IMR-90 (cell line): ENCODE data around the gene GTPBP6. TPM values are rescaled to one million over a fixed set of nuclear protein-coding genes. Genes with fewer than 3 reads are reported as not detected.

ENCODE experiments used
- ATAC-seq: fragments of 200-7000 bp; cut with Tn5 transposase; 2 replicates; pipeline ENCODE4 v1.9.1; 2020; ENCODE audit warnings: low read depth, mild to moderate bottlenecking, moderate library complexity
- BruUV-seq: library from RNA; stranded (reverse); fragments of 400-500 nt; replicated peaks from 2 replicates; lab custom pipeline; 2021; lab: Mats Ljungman, UMichigan
- CTCF ChIA-PET: fragments of 300-600 bp; formaldehyde crosslinking; extraction: SDS; loops from one replicate; lab custom pipeline; 2021; ENCODE audit warnings: antibody characterized with exemption; lab: Yijun Ruan, JAX
- POLR2A ChIA-PET: fragments of 300-600 bp; sonication (Branson Sonifier 250); formaldehyde crosslinking; loops from one replicate; lab custom pipeline; 2022; ENCODE audit warnings: antibody characterized with exemption; ENCODE audit not compliant: unreplicated experiment; lab: Charles Lee
- DNase-seq: peaks from one replicate; pipeline ENCODE4 v3.0.0; 2013
- H2AFZ ChIP-seq: replicated peaks from 2 replicates; pipeline ENCODE3; 2013; ENCODE audit warnings: low read length, mild to moderate bottlenecking; ENCODE audit not compliant: poor library complexity
- H2AK5ac ChIP-seq: 2 replicates; pipeline ENCODE4 v1.6.1; 2013; ENCODE audit warnings: low read depth, low read length, inconsistent platforms
- H2AK9ac ChIP-seq: replicated peaks from 2 replicates; pipeline ENCODE3; 2013; ENCODE audit warnings: mild to moderate bottlenecking, low read depth, low read length, moderate library complexity; ENCODE audit not compliant: poor library complexity
- H2BK120ac ChIP-seq: 2 replicates; pipeline ENCODE4 v1.6.1; 2013; ENCODE audit warnings: low read depth, low read length, inconsistent platforms
- H2BK15ac ChIP-seq: 3 replicates; pipeline ENCODE4 v1.6.1; 2013; ENCODE audit warnings: low read depth, low read length, inconsistent platforms
- H2BK20ac ChIP-seq: 2 replicates; pipeline ENCODE4 v1.6.1; 2013; ENCODE audit warnings: low read depth, mild to moderate bottlenecking, inconsistent platforms, low read length, moderate library complexity
- H2BK5ac ChIP-seq: 2 replicates; pipeline ENCODE4 v1.6.1; 2013; ENCODE audit warnings: mild to moderate bottlenecking, low read depth, low read length, inconsistent platforms; ENCODE audit not compliant: poor library complexity, severe bottlenecking
- H3K14ac ChIP-seq: replicated peaks from 2 replicates; pipeline ENCODE4 v1.6.1; 2013; ENCODE audit warnings: low read depth, low read length, inconsistent platforms
- H3K18ac ChIP-seq: 2 replicates; pipeline ENCODE4 v1.6.1; 2013; ENCODE audit warnings: low read depth, low read length, control low read depth
- H3K23ac ChIP-seq: 2 replicates; pipeline ENCODE4 v1.6.1; 2013; ENCODE audit warnings: low read depth, low read length, inconsistent platforms
- H3K27ac ChIP-seq: 2 replicates; pipeline ENCODE4 v1.5.1; 2013; ENCODE audit warnings: mild to moderate bottlenecking, control low read depth, low read length; ENCODE audit not compliant: insufficient read depth
- H3K27me3 ChIP-seq: 2 replicates; pipeline ENCODE4 v1.6.1; 2013; ENCODE audit warnings: low read length; ENCODE audit not compliant: control insufficient read depth, insufficient read depth
- H3K36me3 ChIP-seq: 2 replicates; pipeline ENCODE4 v1.6.1; 2013; ENCODE audit warnings: low read length, mixed read lengths; ENCODE audit not compliant: control insufficient read depth, insufficient read depth
- H3K4ac ChIP-seq: 2 replicates; pipeline ENCODE4 v1.6.1; 2013; ENCODE audit warnings: low read depth, low read length, inconsistent platforms
- H3K4me1 ChIP-seq: 2 replicates; pipeline ENCODE4 v1.6.1; 2013; ENCODE audit warnings: low read length, mixed read lengths; ENCODE audit not compliant: control insufficient read depth, insufficient read depth
- H3K4me2 ChIP-seq: 2 replicates; pipeline ENCODE4 v1.6.1; 2013; ENCODE audit warnings: low read depth, mild to moderate bottlenecking, control low read depth, low read length, moderate library complexity
- H3K4me3 ChIP-seq: 2 replicates; pipeline ENCODE4 v1.5.1; 2013; ENCODE audit warnings: low read depth, mild to moderate bottlenecking, control low read depth, low read length, moderate library complexity; ENCODE audit not compliant: insufficient read depth
- H3K56ac ChIP-seq: 2 replicates; pipeline ENCODE4 v1.6.1; 2013; ENCODE audit warnings: low read length, inconsistent platforms; ENCODE audit not compliant: insufficient read depth; ENCODE audit errors: extremely low read depth
- H3K79me1 ChIP-seq, 2 experiments: 2 replicates each; pipeline ENCODE4 v1.6.1; 2013; ENCODE audit warnings: low read length in 2 of 2, inconsistent platforms in 1 of 2, low read depth in 1 of 2
- H3K9ac ChIP-seq: 2 replicates; pipeline ENCODE4 v1.6.1; 2013; ENCODE audit warnings: low read depth, low read length, control low read depth
- H3K9me1 ChIP-seq: 2 replicates; pipeline ENCODE4 v1.6.1; 2013; ENCODE audit warnings: low read length, inconsistent platforms; ENCODE audit not compliant: insufficient read depth
- H3K9me3 ChIP-seq: 2 replicates; pipeline ENCODE4 v1.6.1; 2013; ENCODE audit warnings: low read length; ENCODE audit not compliant: control insufficient read depth, insufficient read depth
- H4K20me1 ChIP-seq: 2 replicates; pipeline ENCODE4 v1.6.1; 2013; ENCODE audit warnings: low read length, inconsistent platforms; ENCODE audit not compliant: insufficient read depth
- H4K5ac ChIP-seq: 2 replicates; pipeline ENCODE4 v1.6.1; 2013; ENCODE audit warnings: mild to moderate bottlenecking, low read depth, low read length, control low read depth
- H4K8ac ChIP-seq, 2 experiments: 2 replicates each; pipeline ENCODE4 v1.6.1; 2013; ENCODE audit warnings: low read depth in 2 of 2, low read length in 2 of 2, control low read depth in 1 of 2, inconsistent platforms in 1 of 2
- H4K91ac ChIP-seq: 2 replicates; pipeline ENCODE4 v1.6.1; 2013; ENCODE audit warnings: low read depth, low read length, inconsistent platforms; ENCODE audit not compliant: insufficient read depth
- BHLHE40 ChIP-seq: fragments of 150-350 bp; IDR thresholded peaks from 2 replicates; pipeline ENCODE4 v1.6.1; 2016; ENCODE audit warnings: mild to moderate bottlenecking, low read depth, low read length
- CEBPB ChIP-seq: IDR thresholded peaks from 2 replicates; pipeline ENCODE4 v1.6.1; 2012; ENCODE audit warnings: low read depth, low read length, improper control_type of control experiment
- CHD1 ChIP-seq: IDR thresholded peaks from 2 replicates; pipeline ENCODE4 v1.6.1; 2012; ENCODE audit warnings: low read depth, low read length, improper control_type of control experiment
- FOS ChIP-seq: fragments of 150-350 bp; IDR thresholded peaks from 2 replicates; pipeline ENCODE4 v1.6.1; 2016; ENCODE audit warnings: low read depth, low read length
- MAFK ChIP-seq: IDR thresholded peaks from 2 replicates; pipeline ENCODE4 v1.6.1; 2012; ENCODE audit warnings: low read depth, low read length, improper control_type of control experiment
- MAZ ChIP-seq: IDR thresholded peaks from 2 replicates; pipeline ENCODE4 v1.6.1; 2012; ENCODE audit warnings: low read depth, mild to moderate bottlenecking, low read length, improper control_type of control experiment, moderate library complexity, borderline replicate concordance
- MXI1 ChIP-seq: IDR thresholded peaks from 2 replicates; pipeline ENCODE4 v1.6.1; 2012; ENCODE audit warnings: low read depth, mild to moderate bottlenecking, low read length, moderate library complexity, borderline replicate concordance
- NFE2L2 ChIP-seq: fragments of 150-350 bp; IDR thresholded peaks from 2 replicates; pipeline ENCODE4 v1.6.1; 2016; ENCODE audit warnings: low read depth, mild to moderate bottlenecking, low read length
- POLR2A ChIP-seq: IDR thresholded peaks from 2 replicates; pipeline ENCODE4 v1.6.1; 2012; ENCODE audit warnings: mild to moderate bottlenecking, low read depth, low read length
- RAD21 ChIP-seq: IDR thresholded peaks from 2 replicates; pipeline ENCODE4 v1.6.1; 2012; ENCODE audit warnings: low read length, improper control_type of control experiment
- RCOR1 ChIP-seq: IDR thresholded peaks from 2 replicates; pipeline ENCODE4 v1.6.1; 2012; ENCODE audit warnings: mild to moderate bottlenecking, low read length, improper control_type of control experiment; ENCODE audit not compliant: insufficient replicate concordance
- RFX5 ChIP-seq: IDR thresholded peaks from 2 replicates; pipeline ENCODE4 v1.8.0; 2012; ENCODE audit warnings: low read depth, mild to moderate bottlenecking, low read length, moderate library complexity
- SMC3 ChIP-seq: fragments of 150-350 bp; IDR thresholded peaks from 2 replicates; pipeline ENCODE4 v1.6.1; 2016; ENCODE audit warnings: low read depth, mild to moderate bottlenecking, antibody characterized with exemption, low read length, moderate library complexity
- WGBS, 2 experiments: methylation state at CpG; one replicate each; pipeline versions ENCODE4 v1.1.5 to v1.1.7; 2013; ENCODE audit warnings: missing lambda C conversion rate in 2 of 2; ENCODE audit not compliant: insufficient read length in 1 of 2; ENCODE audit errors: extremely low coverage in 2 of 2; 5-methylcytosine and 5-hydroxymethylcytosine counted together
- dilution Hi-C: fragments of 300-500 bp; cut with HindIII; formaldehyde crosslinking; loops from one replicate; pipeline ENCODE4 v1.14.3; 2018; ENCODE audit warnings: low sequenced_read_pairs; ENCODE audit not compliant: unreplicated experiment
- in situ Hi-C: fragments of 300-500 bp; cut with MboI; formaldehyde crosslinking; loops from 3 replicates; pipeline ENCODE4 v1.14.3; 2019; ENCODE audit warnings: low sequenced_read_pairs, inconsistent platforms, mixed read lengths
- intact Hi-C: fragments of 100-400 bp; cut with micrococcal nuclease; formaldehyde crosslinking; loops from 2 replicates; pipeline ENCODE4 v1.10.0; 2022
- polyA plus RNA-seq, 3 experiments: library from polyadenylated mRNA; depleted of rRNA; stranded (reverse); fragments of >200 nt; gene quantifications; 2 replicates each; pipeline ENCODE4 v1.2.3, GENCODE V29; 2012; ENCODE audit warnings: low replicate concordance in 1 of 3
- total RNA-seq: library from RNA; depleted of rRNA; stranded (reverse); fragments of >200 nt; gene quantifications from 2 replicates; pipeline ENCODE4 v1.2.3, GENCODE V29; 2012
- TF ChIP-seq, protein P1 (sequence below): fragments of 150-350 bp; IDR thresholded peaks from 2 replicates; pipeline ENCODE4 v1.6.1; 2017; ENCODE audit warnings: mild to moderate bottlenecking, antibody characterized with exemption, low read length, low read depth
- TF ChIP-seq, protein P2 (sequence below): fragments of 150-350 bp; IDR thresholded peaks from 2 replicates; pipeline ENCODE4 v1.6.1; 2016; ENCODE audit warnings: low read depth, mild to moderate bottlenecking, low read length, moderate library complexity, borderline replicate concordance
- TF ChIP-seq, protein P3 (sequence below): conservative IDR thresholded peaks from 2 replicates; pipeline ENCODE4 v1.5.1; 2012; ENCODE audit warnings: mild to moderate bottlenecking, low read depth, low read length, improper control_type of control experiment

The GTPBP6 gene
- total and polyA plus RNA-seq, 2 of the 4 experiments (the other 2 are of a cell fraction): 24.0 to 31.6 TPM

DNA sequence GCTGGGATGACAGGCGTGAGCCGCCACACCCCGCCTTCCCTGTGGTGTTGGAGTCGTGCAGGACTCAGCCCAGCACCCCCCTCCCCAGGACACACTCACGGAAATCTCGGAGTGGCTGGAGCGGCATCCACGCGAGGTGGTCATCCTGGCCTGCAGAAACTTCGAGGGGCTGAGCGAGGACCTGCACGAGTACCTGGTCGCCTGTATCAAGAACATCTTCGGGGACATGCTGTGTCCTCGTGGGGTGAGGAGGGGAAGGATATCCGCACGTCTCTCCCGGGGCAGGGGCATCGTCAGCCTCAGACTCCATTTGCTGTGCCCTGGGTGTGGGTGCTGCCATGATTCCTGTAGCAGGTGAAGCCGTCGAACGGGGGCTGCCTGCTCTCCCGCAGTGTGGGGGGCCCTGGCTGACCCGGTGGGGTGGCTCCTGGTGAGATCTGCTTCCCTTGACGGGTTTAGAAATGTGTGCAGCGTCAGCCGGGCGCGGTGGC lies 27.1 kb downstream of the GTPBP6 start:
- Histone ChIP-seq H3K9me3 (0 out of 2 replicates have a peak, but pooled peaks cover 3% of the 10 kb centered on the region), H3K18ac (no peak overlapping the region), H2AFZ (no peak overlapping the region), H3K27ac (no peak overlapping the region), H2BK20ac (no peak overlapping the region), H2BK5ac (no peak overlapping the region), H3K4me3 (no peak overlapping the region), H3K23ac (no peak overlapping the region), H2AK5ac (no peak overlapping the region), H3K14ac (no peak overlapping the region), H2AK9ac (no peak overlapping the region), H4K5ac (no peak overlapping the region), H4K20me1 (no peaks in the 10 kb centered on the region), H3K9me1 (no peaks in the 10 kb centered on the region), H3K4me2 (no peak overlapping the region), H3K4me1 (no peaks in the 10 kb centered on the region), H3K27me3 (no peaks in the 10 kb centered on the region), H2BK120ac (no peak overlapping the region), H3K9ac (no peak overlapping the region), H3K4ac (no peak overlapping the region), H3K36me3 (peaks cover 50% of the 10 kb centered on the region), H3K79me1 (peaks cover 3 to 9% of the 10 kb centered on the region in 2 experiments; a peak in 2 of 4 replicates), H2BK15ac (no peak overlapping the region), H4K8ac (no peak overlapping the region), H4K91ac (no peak overlapping the region), H3K56ac (no peak overlapping the region)
- intact Hi-C loops (no loop called here), in situ Hi-C loops (no loop called here), dilution Hi-C loops (no loop called here)
- no peak for ATAC-seq
- no peak for DNase-seq
- POLR2A ChIA-PET: no interaction called here
- CTCF ChIA-PET: no interaction called here
- TF ChIP-seq MAZ (no peak), RAD21 (no peak), MAFK (no peak), CEBPB (no peak), FOS (no peak), SMC3 (no peak), MXI1 (no peak), BHLHE40 (no peak), POLR2A (no peak), RCOR1 (no peak), RFX5 (no peak), CHD1 (no peak), NFE2L2 (no peak)
- TF ChIP-seq, protein P1, sequence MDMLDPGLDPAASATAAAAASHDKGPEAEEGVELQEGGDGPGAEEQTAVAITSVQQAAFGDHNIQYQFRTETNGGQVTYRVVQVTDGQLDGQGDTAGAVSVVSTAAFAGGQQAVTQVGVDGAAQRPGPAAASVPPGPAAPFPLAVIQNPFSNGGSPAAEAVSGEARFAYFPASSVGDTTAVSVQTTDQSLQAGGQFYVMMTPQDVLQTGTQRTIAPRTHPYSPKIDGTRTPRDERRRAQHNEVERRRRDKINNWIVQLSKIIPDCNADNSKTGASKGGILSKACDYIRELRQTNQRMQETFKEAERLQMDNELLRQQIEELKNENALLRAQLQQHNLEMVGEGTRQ: no peak
- TF ChIP-seq, protein P2, sequence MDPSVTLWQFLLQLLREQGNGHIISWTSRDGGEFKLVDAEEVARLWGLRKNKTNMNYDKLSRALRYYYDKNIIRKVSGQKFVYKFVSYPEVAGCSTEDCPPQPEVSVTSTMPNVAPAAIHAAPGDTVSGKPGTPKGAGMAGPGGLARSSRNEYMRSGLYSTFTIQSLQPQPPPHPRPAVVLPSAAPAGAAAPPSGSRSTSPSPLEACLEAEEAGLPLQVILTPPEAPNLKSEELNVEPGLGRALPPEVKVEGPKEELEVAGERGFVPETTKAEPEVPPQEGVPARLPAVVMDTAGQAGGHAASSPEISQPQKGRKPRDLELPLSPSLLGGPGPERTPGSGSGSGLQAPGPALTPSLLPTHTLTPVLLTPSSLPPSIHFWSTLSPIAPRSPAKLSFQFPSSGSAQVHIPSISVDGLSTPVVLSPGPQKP: no peak
- TF ChIP-seq, protein P3, sequence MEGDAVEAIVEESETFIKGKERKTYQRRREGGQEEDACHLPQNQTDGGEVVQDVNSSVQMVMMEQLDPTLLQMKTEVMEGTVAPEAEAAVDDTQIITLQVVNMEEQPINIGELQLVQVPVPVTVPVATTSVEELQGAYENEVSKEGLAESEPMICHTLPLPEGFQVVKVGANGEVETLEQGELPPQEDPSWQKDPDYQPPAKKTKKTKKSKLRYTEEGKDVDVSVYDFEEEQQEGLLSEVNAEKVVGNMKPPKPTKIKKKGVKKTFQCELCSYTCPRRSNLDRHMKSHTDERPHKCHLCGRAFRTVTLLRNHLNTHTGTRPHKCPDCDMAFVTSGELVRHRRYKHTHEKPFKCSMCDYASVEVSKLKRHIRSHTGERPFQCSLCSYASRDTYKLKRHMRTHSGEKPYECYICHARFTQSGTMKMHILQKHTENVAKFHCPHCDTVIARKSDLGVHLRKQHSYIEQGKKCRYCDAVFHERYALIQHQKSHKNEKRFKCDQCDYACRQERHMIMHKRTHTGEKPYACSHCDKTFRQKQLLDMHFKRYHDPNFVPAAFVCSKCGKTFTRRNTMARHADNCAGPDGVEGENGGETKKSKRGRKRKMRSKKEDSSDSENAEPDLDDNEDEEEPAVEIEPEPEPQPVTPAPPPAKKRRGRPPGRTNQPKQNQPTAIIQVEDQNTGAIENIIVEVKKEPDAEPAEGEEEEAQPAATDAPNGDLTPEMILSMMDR: no peak
- 100% methylated on average over 4 of the region's 29 CpGs; no CpG with 5 or more reads in 1 of the 2 experiments for WGBS, 2 experiments
- no TSS peak for BruUV-seq
